ENCODE measurements around the gene SERPINB13.

GRCh38 chr18:63550068-63550467 is 37.1 kb upstream of the SERPINB13 start:
- TF ChIP-seq CTCF (IDR thresholded peaks at IDR 0.05) (no peak), POLR2A (IDR thresholded peaks at IDR 0.05) (no peak)

Data from transverse colon (tissue), 3 donors.